Measurements from ENCODE around the gene PPP1R13B. TPM values are rescaled to one million over a fixed set of nuclear protein-coding genes. Genes with fewer than 3 reads are reported as not detected.

Gene PPP1R13B
- total RNA-seq, 2 experiments from 2014 or later, result 11.6 to 12.0 TPM

Other genes starting within 250 kb of the PPP1R13B start
- 100 to 1,000 TPM; 126 to 135 TPM for gene KLC1, start 218.4 kb downstream of the PPP1R13B start, total RNA-seq
- gene XRCC3, start 132.1 kb downstream of the PPP1R13B start, total RNA-seq, result 10 to 100 TPM; 36.4 to 37.4 TPM
- gene ZFYVE21, start 131.8 kb downstream of the PPP1R13B start, total RNA-seq, result 10 to 100 TPM; 16.9 to 17.2 TPM
- under 1 TPM; 0.60 to 0.62 TPM for gene TDRD9, start 80.9 kb upstream of the PPP1R13B start, total RNA-seq
- gene RD3L, start 95.0 kb upstream of the PPP1R13B start, total RNA-seq, result not detected
- not detected for gene ASPG, start 238.1 kb upstream of the PPP1R13B start, total RNA-seq

Measured in activated CD4-positive, alpha-beta T cell treated with anti-CD3 and anti-CD28 coated beads, Interleukin-2, amount 10 ng/mL, durations not matched to agents 7 days and 5 days (primary cell).